Stimulated activated CD4-positive, alpha-beta T cell treated with anti-CD3 and anti-CD28 coated beads, Interleukin-4, amount 100 ng/mL, for 1 hour (primary cell): ENCODE measurements around the gene CDHR2.

Source experiments
- DNase-seq: peaks from one replicate; pipeline ENCODE4 v3.0.0-alpha.2; 2020

CDHR2 gene

GRCh38 chr5:176548967-176549444, at the start of gene CDHR2:
Gene CDHR2 (plus strand): TSS chr5:176549342. CDS start chr5:176565353, 16,011 bp downstream.
- DNase-seq, result no peak

- no peak for DNase-seq
These were observed 48.6 kb upstream of the CDHR2 start for GRCh38 chr5:176500511-176500910.

GRCh38 chr5:176501333-176501732, 47.8 kb upstream of the CDHR2 start:
- DNase-seq, result no peak

DNA sequence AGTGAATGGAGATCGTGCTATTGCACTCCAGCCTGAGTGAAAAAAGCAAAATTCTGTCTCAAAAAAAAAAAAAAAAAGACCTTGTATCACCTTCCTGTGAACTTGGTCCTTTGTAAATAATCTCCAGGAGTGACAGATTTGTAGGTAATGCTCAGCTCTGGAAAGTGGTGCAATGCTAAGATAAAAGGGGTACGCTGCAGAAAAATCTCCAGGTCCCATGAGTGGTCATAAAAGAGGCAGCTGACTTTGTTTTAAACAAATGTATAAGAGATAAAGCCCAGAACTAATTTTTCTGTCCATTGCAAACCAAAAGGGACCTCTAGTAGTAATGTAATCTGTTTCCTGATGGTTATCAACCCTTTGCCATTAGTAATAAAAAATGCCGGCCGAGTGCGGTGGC, 45.6 kb upstream of the CDHR2 start:
- DNase-seq, result no peak

DNA sequence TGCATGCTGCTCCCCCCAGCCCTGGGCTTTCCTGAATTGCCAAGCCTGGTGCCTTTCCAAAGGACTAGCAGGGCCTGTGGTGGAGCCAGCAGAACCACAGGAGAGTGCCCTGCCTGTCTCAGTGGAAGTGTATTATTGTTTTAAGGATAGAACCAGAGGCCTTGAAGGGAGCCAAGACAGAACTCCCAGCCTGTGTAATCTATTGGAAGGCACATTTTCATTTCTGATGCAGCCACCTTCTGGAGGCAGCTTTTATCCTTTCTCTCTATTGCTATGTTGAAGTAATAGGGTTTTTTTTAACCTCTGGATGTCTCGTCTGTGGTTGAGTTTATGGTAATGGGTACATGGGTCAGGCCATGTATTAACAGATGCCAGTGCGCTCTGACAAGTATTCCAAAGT, 41.2 kb upstream of the CDHR2 start:
- DNase-seq, result no peak

GRCh38 chr5:176508603-176509002, 40.5 kb upstream of the CDHR2 start:
- no peak for DNase-seq

DNA sequence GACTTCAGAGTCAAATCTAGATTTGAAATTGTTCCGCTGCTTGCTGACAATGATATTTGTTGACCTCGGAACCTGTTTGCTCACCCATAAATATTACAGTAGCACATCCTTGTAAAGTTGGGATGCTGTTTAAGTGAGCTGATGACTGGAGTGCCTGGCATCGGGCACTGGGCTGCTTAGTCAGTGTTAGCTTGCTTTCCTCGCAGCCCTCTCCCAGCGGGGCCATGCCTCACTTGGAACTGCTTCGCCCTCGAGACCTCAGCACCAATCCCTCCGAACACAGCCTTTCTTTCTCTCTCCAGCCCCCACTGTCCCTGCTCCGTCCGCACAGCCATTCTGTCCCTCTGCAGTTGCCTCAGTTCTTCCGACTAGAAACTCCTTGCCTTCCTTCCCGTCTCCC, 35.4 kb upstream of the CDHR2 start:
- no peak for DNase-seq

- no peak for DNase-seq
These were observed 34.7 kb upstream of the CDHR2 start for GRCh38 chr5:176514244-176514950.

DNA sequence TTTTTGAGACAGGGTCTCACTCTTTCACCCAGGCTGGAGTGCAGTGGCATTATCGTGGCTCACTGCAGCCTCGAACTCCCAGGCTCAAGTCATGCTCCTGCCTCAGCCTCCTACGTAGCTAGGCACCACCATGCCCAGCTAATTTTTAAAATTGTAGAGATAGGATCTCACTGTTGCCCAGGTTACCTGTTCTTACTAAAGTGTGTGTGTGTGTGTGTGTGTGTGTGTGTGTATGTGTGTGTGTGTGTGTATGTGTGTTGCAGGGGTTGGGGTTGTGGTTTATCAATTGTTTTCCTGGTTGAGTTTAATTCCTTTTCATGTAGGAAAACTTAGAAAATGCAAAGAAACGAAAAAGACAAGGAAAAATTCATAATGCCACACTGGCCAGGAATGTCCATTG, 33.7 kb upstream of the CDHR2 start:
- no peak for DNase-seq

DNA sequence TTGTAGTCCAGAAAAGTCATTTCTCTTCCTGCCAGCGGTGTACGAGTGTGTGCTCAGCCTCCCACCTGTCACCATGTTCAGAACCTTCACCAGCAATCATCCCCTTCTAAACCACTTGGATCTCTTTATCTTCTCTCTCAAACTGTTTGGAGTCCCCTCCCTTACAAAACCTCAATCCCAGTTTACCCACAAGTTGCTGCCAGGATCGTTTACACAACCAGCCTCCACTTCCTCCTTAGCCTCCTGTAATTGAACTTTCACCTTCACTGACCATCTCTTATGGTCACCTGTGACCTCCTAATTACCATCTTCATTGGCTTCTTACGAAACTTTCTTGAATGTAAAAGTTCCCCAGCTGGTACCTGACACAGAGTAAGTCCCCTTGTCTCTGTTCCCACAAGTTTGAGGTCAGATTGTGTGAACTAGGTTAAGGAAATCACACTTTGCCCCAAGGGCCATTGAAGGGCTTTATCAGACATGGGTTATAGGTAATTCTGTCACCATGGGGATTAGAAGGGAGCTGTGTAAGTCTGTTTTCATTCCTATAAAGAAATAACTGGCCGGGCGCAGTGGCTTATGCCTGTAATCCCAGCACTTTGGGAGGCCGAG, 32.0 kb upstream of the CDHR2 start:
- no peak for DNase-seq

DNA sequence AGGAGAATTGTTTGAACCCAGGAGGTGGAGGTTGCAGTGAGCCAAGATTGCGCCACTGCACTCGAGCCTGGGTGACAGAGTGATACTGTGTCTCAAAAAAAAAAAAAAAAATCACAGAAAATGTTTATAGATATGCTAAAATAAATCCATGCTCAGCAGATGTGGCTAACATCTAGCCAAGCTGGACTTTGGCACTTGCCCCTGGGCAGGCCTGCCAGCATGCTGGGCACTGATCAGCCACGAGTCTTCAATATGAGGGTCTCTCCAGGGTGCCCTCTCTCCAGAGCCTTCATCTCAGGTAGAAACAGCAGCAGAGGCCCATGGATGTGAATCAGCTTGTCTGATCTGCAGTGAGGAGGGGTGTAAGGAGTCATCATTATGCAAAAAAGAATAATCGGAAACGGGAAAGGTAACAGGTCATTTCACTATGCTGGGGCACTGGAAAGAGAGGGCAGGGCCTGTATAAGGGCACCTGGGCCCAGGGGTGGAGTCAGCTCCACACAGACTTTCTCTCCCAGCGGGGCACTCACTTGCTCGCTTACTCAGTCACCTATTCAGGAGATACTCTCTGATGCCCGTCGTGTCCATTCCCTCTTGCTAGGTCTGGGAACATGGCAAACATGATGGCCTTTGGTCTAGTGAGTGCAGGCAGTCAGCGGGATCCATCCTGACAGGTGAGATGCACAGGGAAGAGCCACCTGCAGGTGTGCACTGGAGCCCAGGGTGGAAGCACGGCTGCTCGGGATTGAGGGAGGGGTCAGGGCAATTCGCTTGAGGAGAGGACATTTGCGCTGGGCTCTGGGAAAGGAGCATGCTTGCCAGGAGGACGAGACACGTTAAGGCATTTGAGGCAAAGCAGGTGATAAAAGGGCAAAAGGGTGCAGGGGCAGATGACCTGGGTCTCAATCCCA, 29.1 kb upstream of the CDHR2 start:
- DNase-seq, result no peak

- no peak for DNase-seq
These were observed 27.9 kb upstream of the CDHR2 start for GRCh38 chr5:176521286-176521685.

- DNase-seq, result no peak
These were observed 27.4 kb upstream of the CDHR2 start for GRCh38 chr5:176521699-176522263.

- DNase-seq, result no peak
These were observed 25.0 kb upstream of the CDHR2 start for GRCh38 chr5:176524138-176524537.

DNA sequence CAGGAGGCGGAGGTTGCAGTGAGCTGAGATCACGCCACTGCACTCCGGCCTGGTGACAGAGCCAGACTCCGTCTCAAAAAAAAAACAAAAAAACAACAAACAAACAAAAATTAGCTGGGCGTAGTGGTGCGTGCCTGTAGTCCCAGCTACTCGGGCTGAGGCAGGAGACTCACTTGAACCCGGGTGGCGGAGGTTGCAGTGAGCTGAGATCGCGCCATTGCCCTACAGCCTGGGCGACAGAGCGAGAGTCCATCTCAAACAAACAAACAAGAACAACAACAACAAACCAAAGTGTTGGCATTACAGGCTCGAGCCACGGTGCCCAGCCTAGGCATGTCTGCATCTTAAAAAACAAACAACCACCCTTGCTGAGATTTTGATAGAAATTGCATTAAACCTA, 24.2 kb upstream of the CDHR2 start:
- no peak for DNase-seq

- DNase-seq, result no peak
These were observed 23.5 kb upstream of the CDHR2 start for GRCh38 chr5:176525677-176526076.

- no peak for DNase-seq
These were observed 22.7 kb upstream of the CDHR2 start for GRCh38 chr5:176526462-176526861.

DNA sequence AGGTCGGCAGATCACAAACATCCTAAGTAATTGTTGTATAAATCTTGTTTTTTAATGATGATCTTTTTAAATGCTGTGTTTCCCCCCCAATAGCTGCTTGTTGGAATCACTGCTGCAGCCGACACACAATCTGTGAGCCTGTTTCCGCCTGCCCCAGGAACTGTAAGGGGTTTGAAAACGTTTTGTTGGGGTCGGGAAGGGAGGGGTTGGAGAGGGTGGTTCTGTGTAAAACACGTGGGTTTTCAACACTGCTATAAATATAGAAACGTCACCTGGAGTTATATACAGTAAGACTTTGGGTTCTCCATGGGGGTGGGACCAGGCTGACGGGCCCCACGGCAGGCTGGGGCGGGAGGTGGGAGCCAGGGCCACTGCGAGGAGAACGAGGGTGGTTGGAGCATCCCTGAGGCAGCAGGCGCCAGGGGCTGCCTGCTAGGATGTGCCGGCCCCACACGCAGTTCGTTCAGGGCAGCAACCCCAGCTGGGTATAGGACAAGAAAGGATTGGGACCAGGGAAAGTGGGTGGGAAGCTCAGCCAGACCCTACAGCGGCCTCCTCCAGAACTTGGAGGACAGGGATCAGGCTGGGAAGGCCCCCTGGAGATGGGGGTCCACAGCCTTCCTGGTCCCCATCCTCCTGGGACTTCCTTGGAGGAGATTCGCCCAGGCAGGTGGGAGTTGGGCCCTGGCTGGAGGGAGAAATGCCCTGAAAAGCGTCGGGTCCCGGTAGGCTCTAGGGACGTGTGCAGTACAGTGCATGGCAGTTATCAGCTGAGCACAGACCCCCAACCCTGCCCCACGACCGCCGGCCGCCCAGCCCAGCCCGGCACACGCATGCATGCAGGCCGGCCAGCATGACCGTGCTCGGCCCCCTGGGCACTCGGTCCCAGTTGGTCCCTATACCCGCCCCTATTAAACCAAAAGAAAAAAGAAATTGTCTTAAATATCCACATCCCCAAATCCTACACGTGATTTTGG, 21.6 kb upstream of the CDHR2 start:
- no peak for DNase-seq

GRCh38 chr5:176528301-176528700, 20.8 kb upstream of the CDHR2 start:
- no peak for DNase-seq

DNA sequence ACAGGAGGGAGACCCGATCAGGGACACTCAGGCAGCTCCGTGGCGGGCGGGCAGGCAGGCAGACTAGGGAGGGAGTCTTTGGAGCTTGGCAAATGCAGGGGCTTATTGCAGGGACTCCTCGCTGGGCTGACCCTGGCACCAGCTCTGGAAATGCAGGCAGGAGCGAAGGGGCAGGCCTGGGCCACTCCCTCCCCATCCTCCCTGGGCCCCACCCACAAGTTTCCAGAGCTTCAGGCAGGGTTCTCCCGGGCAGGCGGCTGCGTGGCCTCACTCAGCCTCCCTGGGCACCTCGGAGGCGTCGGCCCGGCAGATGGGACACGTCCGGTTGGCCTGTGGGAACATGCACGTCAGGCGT, 20.4 kb upstream of the CDHR2 start:
- DNase-seq, result no peak

GRCh38 chr5:176529116-176529740, 19.9 kb upstream of the CDHR2 start:
- no peak for DNase-seq

GRCh38 chr5:176529741-176530141, 19.4 kb upstream of the CDHR2 start:
- DNase-seq, result no peak
